Smooth muscle cell (in vitro differentiated cells): Measurements from ENCODE around the gene KRTAP5-11. TPM values are rescaled to one million over a fixed set of nuclear protein-coding genes. Genes with fewer than 3 reads are reported as not detected.
A peak's percentile ranks its signal among the peaks of the same experiment; 100 is the strongest.

ENCODE experiments used
- DNase-seq: peaks from one replicate; lab custom pipeline; 2025; ENCODE audit not compliant: unreplicated experiment; lab: John Stamatoyannopoulos, UW
- H2AFZ ChIP-seq: fragments of 200-600 bp; sonication (generic); 2 replicates; pipeline ENCODE4 v1.6.0; 2016; ENCODE audit warnings: antibody characterized with exemption, low read depth, mild to moderate bottlenecking
- H3F3A ChIP-seq: fragments of 200-600 bp; sonication (generic); 2 replicates; pipeline ENCODE4 v1.6.0; 2017; ENCODE audit warnings: antibody characterized with exemption, low read depth
- H3K27ac ChIP-seq: fragments of 200-600 bp; sonication (generic); 2 replicates; pipeline ENCODE4 v1.5.1; 2016; ENCODE audit warnings: low read depth, mild to moderate bottlenecking
- H3K27me3 ChIP-seq: fragments of 200-600 bp; sonication (generic); 2 replicates; pipeline ENCODE4 v1.6.1; 2016; ENCODE audit warnings: low read depth, mild to moderate bottlenecking
- H3K36me3 ChIP-seq: fragments of 200-600 bp; sonication (generic); 2 replicates; pipeline ENCODE4 v1.5.1; 2016; ENCODE audit warnings: low read depth
- H3K4me1 ChIP-seq: fragments of 200-600 bp; sonication (generic); 2 replicates; pipeline ENCODE4 v1.5.1; 2016; ENCODE audit warnings: low read depth
- H3K4me2 ChIP-seq: fragments of 200-600 bp; sonication (generic); 2 replicates; pipeline ENCODE4 v1.6.0; 2016; ENCODE audit warnings: mild to moderate bottlenecking
- H3K4me3 ChIP-seq: fragments of 200-600 bp; sonication (generic); 2 replicates; pipeline ENCODE4 v1.5.1; 2016; ENCODE audit warnings: mild to moderate bottlenecking
- H3K79me2 ChIP-seq: fragments of 200-600 bp; sonication (generic); 2 replicates; pipeline ENCODE4 v1.6.0; 2016; ENCODE audit warnings: low read depth, mild to moderate bottlenecking
- H3K9ac ChIP-seq: fragments of 200-600 bp; sonication (generic); 2 replicates; pipeline ENCODE4 v1.6.0; 2016; ENCODE audit warnings: low read depth
- H3K9me3 ChIP-seq: fragments of 200-600 bp; sonication (generic); replicated peaks from 2 replicates; pipeline ENCODE4 v1.5.1; 2016; ENCODE audit warnings: low read depth
- H4K20me1 ChIP-seq: fragments of 200-600 bp; sonication (generic); 2 replicates; pipeline ENCODE4 v1.6.0; 2016; ENCODE audit warnings: low read depth
- CTCF ChIP-seq: fragments of 200-600 bp; sonication (generic); IDR thresholded peaks from 2 replicates; pipeline ENCODE4 v1.5.1; 2017; ENCODE audit warnings: borderline replicate concordance, mild to moderate bottlenecking, antibody characterized with exemption; ENCODE audit not compliant: insufficient read depth, poor library complexity, severe bottlenecking
- WGBS: methylation state at CpG from one replicate; pipeline ENCODE4 v1.1.7; 2016; ENCODE audit warnings: low lambda C conversion rate; 5-methylcytosine and 5-hydroxymethylcytosine counted together
- polyA plus RNA-seq: library from polyadenylated mRNA; unstranded; fragments of >200 nt; fragmentation: Nextera tagmentation; extraction: Ambion mirVana; gene quantifications from 2 replicates; pipeline ENCODE4 v1.2.1, GENCODE V29; 2016
- total RNA-seq: library from RNA; depleted of rRNA; stranded (reverse); fragments of >200 nt; gene quantifications from 2 replicates; pipeline ENCODE4 v1.2.3, GENCODE V29; 2014

KRTAP5-11 gene
- total and polyA plus RNA-seq, 2 experiments from 2014 or later: not detected

- WGBS: 88% methylated on average over 5 of the region's 5 CpGs
- Histone ChIP-seq H3K9ac (no peak within 1 kb of the TSS), H3K4me1 (no peaks in the 10 kb centered on the region)
Measured at GRCh38 chr11:71565263-71565662, 17.4 kb downstream of the KRTAP5-11 start, which contains the start of gene KRTAP5-10. Gene KRTAP5-10 (plus strand): TSS chr11:71565563. CDS start chr11:71565588, 25 bp downstream.

GRCh38 chr11:71564430-71564829 lies 18.2 kb downstream of the KRTAP5-11 start:
- Histone ChIP-seq H3K4me1 (no peaks in the 10 kb centered on the region), H3F3A (no peaks in the 10 kb centered on the region), H3K4me3 (no peak overlapping the region), H3K27me3 (peaks cover 10% of the 10 kb centered on the region), H3K9ac (no peak overlapping the region), H3K27ac (no peak overlapping the region), H4K20me1 (no peaks in the 10 kb centered on the region), H3K4me2 (no peak overlapping the region), H2AFZ (no peak overlapping the region), H3K79me2 (no peaks in the 10 kb centered on the region), H3K9me3 (no peaks in the 10 kb centered on the region), H3K36me3 (no peaks in the 10 kb centered on the region)
- WGBS: 91% methylated on average over 4 of the region's 4 CpGs
- TF ChIP-seq CTCF: no peak
- DNase-seq: no peak

More at GRCh38 chr11:71565263-71565662, 17.4 kb downstream of the KRTAP5-11 start, which contains the start of gene KRTAP5-10:
- no peak within 1 kb of the TSS for H3K4me2 ChIP-seq
- DNase-seq: no peak
- H3K27me3 ChIP-seq: peaks cover 10% of the 10 kb centered on the region
- H2AFZ ChIP-seq: no peak within 1 kb of the TSS
- no peak within 1 kb of the TSS for H3K27ac ChIP-seq
- no peaks in the 10 kb centered on the region for H3K9me3 ChIP-seq
- H3F3A ChIP-seq: no peaks in the 10 kb centered on the region
- no peaks in the 10 kb centered on the region for H4K20me1 ChIP-seq
- TF ChIP-seq CTCF: no peak
- no peaks in the 10 kb centered on the region for H3K79me2 ChIP-seq
- H3K36me3 ChIP-seq: no peaks in the 10 kb centered on the region
- no peak within 1 kb of the TSS for H3K4me3 ChIP-seq

- no peak overlapping the region for H3K9ac ChIP-seq
- peaks cover 10% of the 10 kb centered on the region for H3K27me3 ChIP-seq
- no peaks in the 10 kb centered on the region for H3K36me3 ChIP-seq
- H3K4me2 ChIP-seq: no peak overlapping the region
- no peak overlapping the region for H3K4me3 ChIP-seq
- WGBS: 22% methylated on average over 8 of the region's 8 CpGs
- no peaks in the 10 kb centered on the region for H3K9me3 ChIP-seq
- no peaks in the 10 kb centered on the region for H3K4me1 ChIP-seq
- no peak overlapping the region for H3K27ac ChIP-seq
- H2AFZ ChIP-seq: no peak overlapping the region
- H4K20me1 ChIP-seq: no peaks in the 10 kb centered on the region
- peak; percentile 40 for TF ChIP-seq CTCF
- DNase-seq: no peak
- H3K79me2 ChIP-seq: no peaks in the 10 kb centered on the region
- H3F3A ChIP-seq: no peaks in the 10 kb centered on the region
Measured at GRCh38 chr11:71563406-71563805, 19.3 kb downstream of the KRTAP5-11 start.

- no peak overlapping the region for H3K4me2 ChIP-seq
- no peaks in the 10 kb centered on the region for H3K36me3 ChIP-seq
- no peaks in the 10 kb centered on the region for H3K79me2 ChIP-seq
- no peaks in the 10 kb centered on the region for H3F3A ChIP-seq
- TF ChIP-seq CTCF: no peak
- H3K27ac ChIP-seq: no peak overlapping the region
- H3K9ac ChIP-seq: no peak overlapping the region
- H3K4me3 ChIP-seq: no peak overlapping the region
- peaks cover 10% of the 10 kb centered on the region for H3K27me3 ChIP-seq
- no peaks in the 10 kb centered on the region for H3K9me3 ChIP-seq
- no peaks in the 10 kb centered on the region for H4K20me1 ChIP-seq
- no peaks in the 10 kb centered on the region for H3K4me1 ChIP-seq
- no peak overlapping the region for H2AFZ ChIP-seq
- DNase-seq: no peak
Measured at GRCh38 chr11:71562120-71562519, 20.6 kb downstream of the KRTAP5-11 start.
